Left ventricle myocardium superior (tissue), 1 donor: ENCODE measurements around the gene ANKRD55. TPM values are rescaled to one million over a fixed set of nuclear protein-coding genes. Genes with fewer than 3 reads are reported as not detected.
"Not testable (repeated sequence)": the region's sequence is repeated elsewhere in the genome, so short reads cannot be mapped to it uniquely, and the experiment has no call there.

Experiments
- ATAC-seq: fragments of 200-7000 bp; cut with Tn5 transposase; one replicate; pipeline ENCODE4 v1.9.1; 2020; ENCODE audit warnings: mild to moderate bottlenecking, moderate library complexity
- DNase-seq: peaks from one replicate; pipeline ENCODE4 v3.0.0-alpha.2; 2020
- intact Hi-C: fragments of 100-400 bp; cut with micrococcal nuclease; formaldehyde crosslinking; loops from one replicate; pipeline ENCODE4 v1.11.0; 2022
- total RNA-seq: library from RNA; stranded (reverse); fragmentation: NEBNext Ultra II Directional; extraction: Animal tissue kit (Norgen Biotek cat#: 25700); gene quantifications from one replicate; pipeline ENCODE4 v1.2.1, GENCODE V29; 2021
- donor health status: DM: no; HTN: yes; CAD: no; lungs with severe emphysema.

ANKRD55 gene
- total RNA-seq, 1 donor from 2014 or later, result not detected

DNA sequence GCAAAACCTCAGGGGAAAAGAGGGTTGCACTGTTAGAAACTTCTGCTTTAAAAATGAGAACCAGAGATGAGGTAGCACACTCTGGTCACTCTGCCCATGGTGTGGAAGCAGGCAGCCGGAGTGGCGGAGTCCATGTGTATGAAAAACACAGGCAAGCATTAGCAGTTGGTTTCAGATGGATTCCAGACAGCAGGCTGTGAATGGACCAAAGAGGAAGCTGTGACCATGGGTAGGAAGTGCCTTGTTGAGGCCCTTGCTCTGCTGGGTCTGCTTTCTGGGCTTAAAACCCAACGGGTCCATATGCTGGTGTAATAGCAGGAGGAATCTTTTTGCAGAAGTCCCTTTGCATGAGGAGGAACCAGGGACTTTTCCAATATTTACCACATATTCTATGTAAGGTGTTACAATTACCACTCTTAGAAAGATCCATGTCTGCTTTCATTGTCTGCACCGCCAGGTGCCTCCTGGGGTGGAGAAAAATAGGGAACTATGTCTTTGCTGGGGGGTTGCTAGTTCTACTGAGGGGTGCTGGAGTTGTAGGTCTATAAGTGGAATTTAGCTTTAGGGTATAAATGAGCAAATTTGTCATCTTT is 77.0 kb downstream of the ANKRD55 start:
- ATAC-seq (peak; percentile 75), DNase-seq (peak; percentile 43)
- intact Hi-C loops, result no loop called here

DNA sequence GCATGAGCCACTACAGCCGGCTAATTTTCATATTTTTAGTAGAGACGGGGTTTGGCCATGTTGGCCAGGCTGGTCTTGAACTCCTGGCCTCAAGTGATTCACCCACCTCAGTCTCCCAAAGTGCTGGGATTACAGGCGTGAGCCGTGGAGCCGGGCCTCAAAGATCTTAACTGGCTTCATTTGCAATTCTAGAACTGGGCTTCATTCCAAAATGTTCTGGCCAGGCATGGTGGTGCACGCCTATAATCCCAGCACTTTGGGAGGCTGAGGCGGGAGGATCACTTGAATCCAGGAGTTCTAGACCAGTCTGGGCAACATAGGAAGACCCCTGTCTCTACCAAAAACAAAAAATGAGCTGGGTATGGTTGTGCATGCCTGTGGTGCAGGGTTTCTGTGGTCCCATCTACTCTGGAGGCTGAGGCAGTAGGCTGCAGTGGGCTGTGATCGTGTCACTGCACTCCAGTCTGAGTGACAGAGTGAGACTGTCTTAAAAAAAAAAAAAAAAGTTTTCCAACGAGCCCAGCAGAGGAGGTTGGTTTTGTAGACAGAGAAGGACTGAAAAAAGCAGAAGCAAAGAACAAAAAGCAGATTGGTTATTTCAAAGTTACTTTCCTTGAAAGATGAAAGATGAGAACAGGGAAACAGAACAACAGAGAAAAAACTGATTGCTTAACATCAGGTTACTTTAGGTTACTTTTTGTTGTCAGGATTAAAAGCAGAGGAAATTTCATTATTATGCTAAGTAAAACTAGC is 78.2 kb downstream of the ANKRD55 start:
- intact Hi-C loops, result no loop called here
- ATAC-seq, result peak; percentile 49
- no peak for DNase-seq

GRCh38 chr5:56152437-56152836 is 80.7 kb downstream of the ANKRD55 start:
- DNase-seq, result no peak
- intact Hi-C loops, result no loop called here
- ATAC-seq, result no peak

DNA sequence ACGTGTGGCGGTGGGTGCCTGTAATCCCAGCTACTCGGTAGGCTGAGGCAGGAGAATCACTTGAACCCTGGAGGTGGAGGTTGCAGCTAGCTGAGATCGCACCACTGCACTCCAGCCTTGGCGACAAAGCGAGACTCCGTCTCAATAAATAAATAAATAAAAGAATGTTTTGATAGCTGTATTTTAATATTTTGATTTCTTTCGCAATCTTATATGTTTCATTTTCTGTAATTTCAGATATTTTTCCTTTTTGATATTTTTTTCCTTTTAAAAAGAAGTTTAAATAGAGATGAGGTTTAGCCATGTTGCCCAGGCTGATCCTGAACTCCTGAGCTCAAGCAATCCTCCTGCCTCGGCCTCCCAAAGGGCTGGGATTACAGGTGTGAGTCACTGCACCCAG is 82.4 kb downstream of the ANKRD55 start:
- intact Hi-C loops, DNase-seq, ATAC-seq: not testable (repeated sequence)

GRCh38 chr5:56148453-56148971 is 84.6 kb downstream of the ANKRD55 start:
- intact Hi-C loops, result no loop called here

GRCh38 chr5:56147659-56148230 is 85.4 kb downstream of the ANKRD55 start:
- ATAC-seq (no peak), DNase-seq (no peak)
- intact Hi-C loops, result no loop called here

More at GRCh38 chr5:56148453-56148971, 84.6 kb downstream of the ANKRD55 start:
- DNase-seq (no peak), ATAC-seq (no peak)

DNA sequence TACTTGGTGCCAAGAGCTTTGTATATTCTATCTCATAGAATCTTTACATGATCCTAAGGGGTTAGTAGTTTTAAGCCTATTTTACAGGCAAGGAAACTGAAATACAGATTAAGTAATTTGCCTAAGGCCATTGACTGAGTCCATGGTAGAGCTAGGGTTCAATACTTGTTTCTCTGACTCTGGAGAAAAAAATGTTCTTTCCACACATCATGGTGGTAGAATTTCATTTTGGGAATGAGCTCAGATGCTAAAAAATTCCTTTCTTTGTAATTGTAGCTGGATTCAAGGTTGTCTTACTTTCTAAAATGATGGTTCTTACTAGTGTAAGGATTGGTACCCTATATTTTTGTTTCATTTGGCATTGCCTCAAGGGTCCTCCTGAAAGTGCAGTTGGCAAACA is 86.0 kb downstream of the ANKRD55 start:
- DNase-seq (no peak), ATAC-seq (no peak)
- intact Hi-C loops, result no loop called here

GRCh38 chr5:56146674-56147073 is 86.5 kb downstream of the ANKRD55 start:
- no peak for DNase-seq
- intact Hi-C loops, result no loop called here

GRCh38 chr5:56145511-56145910 is 87.6 kb downstream of the ANKRD55 start:
- no peak for ATAC-seq
- no peak for DNase-seq
- intact Hi-C loops, result no loop called here

More at GRCh38 chr5:56146674-56147073, 86.5 kb downstream of the ANKRD55 start:
- no peak for ATAC-seq

DNA sequence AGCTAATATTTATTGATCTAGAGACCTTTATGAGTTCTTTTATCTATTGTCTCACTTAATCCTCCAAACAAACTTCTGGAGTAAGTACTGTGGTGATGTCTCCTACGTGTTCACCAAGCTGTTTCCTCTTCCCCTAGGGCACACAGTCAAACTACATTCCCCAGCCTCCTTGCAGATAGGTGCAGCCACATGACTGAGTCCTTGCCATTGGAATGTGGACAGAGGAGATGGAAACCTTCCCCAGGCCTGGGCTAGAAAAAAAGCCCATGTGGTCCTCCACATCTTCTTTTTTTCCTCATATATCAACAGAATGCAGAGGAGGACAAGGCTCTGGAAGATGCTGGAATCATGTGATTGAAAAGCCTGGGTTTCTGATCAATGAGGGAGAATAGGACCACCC is 88.0 kb downstream of the ANKRD55 start:
- DNase-seq, result no peak
- intact Hi-C loops, result no loop called here
- no peak for ATAC-seq

- no peak for ATAC-seq
- intact Hi-C loops, result no loop called here
- no peak for DNase-seq
Observed at GRCh38 chr5:56144211-56144610, 88.9 kb downstream of the ANKRD55 start.

DNA sequence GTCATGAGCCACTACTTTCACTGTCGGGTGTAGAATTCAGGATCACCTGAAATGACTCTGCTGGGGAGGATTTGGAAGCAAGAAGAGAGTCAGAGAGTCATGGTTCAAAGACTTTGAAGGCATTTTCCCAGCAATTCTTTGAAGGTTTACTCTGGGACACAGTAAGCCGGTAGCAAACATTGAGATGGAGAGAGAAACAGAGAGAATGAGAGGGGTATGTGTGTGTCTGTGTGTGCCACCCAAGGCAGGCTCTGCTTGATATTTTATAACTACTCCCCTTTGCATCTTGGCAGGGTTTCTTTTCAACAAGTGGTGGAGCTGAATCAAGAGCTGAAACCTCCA is 89.8 kb downstream of the ANKRD55 start:
- intact Hi-C loops, result no loop called here
- ATAC-seq (no peak), DNase-seq (no peak)

GRCh38 chr5:56142614-56143372 is 90.3 kb downstream of the ANKRD55 start:
- DNase-seq, result no peak
- intact Hi-C loops, result no loop called here
- ATAC-seq, result no peak

DNA sequence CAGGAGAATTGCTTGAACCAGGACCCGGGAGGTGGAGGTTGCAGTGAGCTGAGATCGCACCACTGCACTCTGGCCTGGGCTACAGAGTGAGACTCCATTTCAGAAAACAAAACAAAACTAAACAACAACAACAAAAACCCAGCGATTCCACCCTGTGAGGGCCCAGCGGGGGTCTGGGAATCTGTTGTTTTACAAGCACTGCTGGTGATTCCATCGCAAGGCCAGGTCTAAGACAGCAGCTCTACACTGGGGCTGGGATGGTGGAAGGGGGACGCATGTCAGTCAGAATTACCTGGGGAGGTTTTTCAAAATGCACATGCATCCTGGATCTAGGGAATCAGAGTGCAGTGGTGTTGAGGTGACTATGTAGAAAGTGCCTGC is 90.9 kb downstream of the ANKRD55 start:
- intact Hi-C loops, result no loop called here
- no peak for ATAC-seq

DNA sequence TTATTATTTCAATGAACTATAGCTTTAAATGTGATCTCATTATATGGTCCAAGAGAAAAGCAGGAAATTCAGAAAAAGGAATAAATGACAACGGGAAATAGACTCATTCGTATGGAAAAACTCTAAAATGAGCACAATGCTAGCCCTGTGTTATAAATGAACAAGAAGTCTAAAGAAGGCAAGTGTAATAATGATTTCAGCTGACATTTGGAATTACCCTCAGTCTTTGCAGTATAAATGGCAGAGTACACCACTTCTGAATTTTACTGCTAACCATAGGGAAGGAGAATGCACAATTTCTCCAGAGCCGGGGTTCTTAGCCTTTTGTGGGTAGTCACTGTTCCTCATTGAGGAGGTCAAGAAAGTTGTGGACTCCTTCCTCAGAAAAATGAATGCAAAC is 93.1 kb downstream of the ANKRD55 start:
- intact Hi-C loops, result no loop called here
- ATAC-seq, result no peak
- no peak for DNase-seq

More for the DNA sequence above, 90.9 kb downstream of the ANKRD55 start:
- no peak for DNase-seq

DNA sequence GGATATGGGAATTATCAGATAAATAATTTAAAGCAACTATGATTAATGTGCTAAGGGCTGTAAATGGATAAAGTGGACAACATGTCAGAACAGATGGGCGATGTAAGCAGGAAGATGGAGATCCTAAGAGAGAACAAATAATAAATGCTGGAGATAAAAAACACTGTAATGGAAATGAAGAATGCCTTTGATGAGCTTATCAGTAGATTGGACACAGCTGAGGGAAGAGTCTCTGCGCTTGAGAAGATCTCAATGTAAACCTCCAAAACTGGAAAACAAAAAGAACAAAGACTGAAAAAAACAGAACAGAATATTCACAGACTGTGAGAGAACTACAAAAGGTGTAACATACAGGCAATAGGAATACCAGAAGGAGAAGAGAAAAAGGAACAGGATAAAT is 102.5 kb downstream of the ANKRD55 start:
- intact Hi-C loops, result no loop called here
- no peak for ATAC-seq

GRCh38 chr5:56129288-56129687 is 103.8 kb downstream of the ANKRD55 start:
- intact Hi-C loops, result no loop called here
- ATAC-seq, result no peak

More for the DNA sequence above, 102.5 kb downstream of the ANKRD55 start:
- no peak for DNase-seq

GRCh38 chr5:56128113-56128512 is 105.0 kb downstream of the ANKRD55 start:
- intact Hi-C loops, result no loop called here
- DNase-seq, result peak; percentile 37
- ATAC-seq, result peak; percentile 40

More at GRCh38 chr5:56129288-56129687, 103.8 kb downstream of the ANKRD55 start:
- DNase-seq, result no peak

DNA sequence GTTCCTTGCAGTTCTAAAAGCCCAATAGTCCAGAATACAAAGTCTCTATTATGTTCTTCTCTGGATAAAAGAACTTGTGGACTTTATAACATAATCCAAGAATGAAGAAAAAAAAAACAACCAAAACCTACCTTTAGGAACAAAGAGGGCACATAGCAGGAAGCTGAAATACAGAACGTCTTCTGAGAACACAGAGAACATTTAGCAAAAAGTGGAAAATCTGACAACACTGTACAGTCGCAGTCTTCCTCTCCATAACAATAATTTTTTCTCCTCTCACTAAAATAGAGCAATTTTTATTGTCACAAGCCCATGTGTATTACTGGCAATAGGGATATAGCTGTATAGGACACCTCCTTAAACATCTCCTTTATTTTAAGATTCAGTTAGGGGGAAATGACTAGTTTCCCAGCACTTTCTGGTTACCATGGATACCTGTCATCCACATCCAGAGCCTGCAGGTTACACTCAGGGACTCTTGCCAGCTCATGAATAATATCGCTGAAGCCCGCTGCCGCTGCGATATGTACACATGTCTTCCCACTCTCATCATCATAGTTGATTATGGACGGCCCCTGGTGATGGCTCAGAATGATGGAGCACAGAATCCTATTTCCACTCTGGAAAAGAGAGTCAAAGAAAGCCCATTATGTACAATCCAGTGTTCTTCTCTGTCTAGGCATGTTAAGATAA is 106.5 kb downstream of the ANKRD55 start:
- ATAC-seq (no peak), DNase-seq (no peak)
- intact Hi-C loops, result no loop called here
